NCI-H2029 treated with DMSO at 0.1 percent for 48 hours (cell line): ENCODE results near the gene HMG20B.

Experiments used
- DNase-seq: peaks from one replicate; lab custom pipeline; 2025; lab: John Stamatoyannopoulos, UW

HMG20B gene

DNA sequence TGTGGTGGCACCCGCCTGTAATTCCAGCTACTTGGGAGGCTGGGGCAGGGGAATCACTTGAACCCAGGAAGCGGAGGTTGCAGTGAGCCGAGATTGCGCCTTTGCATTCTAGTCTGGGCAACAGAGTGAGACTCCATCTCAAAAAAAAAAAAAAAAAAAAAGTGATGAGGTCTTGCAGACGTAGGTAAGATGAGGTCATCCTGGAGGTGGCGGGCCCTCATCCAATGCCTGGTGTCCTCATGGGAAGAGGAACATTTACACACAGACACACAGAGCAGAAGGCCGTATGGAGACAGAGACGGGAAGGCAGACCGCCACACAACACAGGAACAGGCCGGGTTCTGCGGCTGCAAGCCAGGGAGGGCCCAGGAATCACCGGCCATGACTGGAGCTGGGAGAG lies 49.5 kb downstream of the HMG20B start:
- no peak for DNase-seq

DNA sequence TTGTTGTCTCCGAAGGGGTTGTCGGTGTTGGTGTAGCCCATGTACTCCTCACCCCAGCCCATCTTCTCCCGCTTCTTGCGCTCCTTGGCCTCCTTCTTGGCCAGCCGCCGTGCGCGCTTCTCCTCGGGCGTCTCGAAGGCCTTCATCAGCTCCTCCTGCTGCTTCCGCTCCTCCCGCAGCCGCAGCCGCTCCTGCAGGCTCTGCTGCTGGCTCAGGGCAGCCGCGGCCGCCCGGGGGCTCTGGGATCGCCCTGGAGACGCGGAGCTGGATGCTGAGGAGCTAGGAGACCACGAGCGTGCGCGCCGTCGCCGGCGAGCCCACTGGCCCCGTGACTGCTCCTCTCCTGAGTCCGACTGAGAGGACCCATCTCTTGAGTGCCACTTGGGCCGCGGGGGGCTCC lies 51.0 kb downstream of the HMG20B start:
- no peak for DNase-seq

DNA sequence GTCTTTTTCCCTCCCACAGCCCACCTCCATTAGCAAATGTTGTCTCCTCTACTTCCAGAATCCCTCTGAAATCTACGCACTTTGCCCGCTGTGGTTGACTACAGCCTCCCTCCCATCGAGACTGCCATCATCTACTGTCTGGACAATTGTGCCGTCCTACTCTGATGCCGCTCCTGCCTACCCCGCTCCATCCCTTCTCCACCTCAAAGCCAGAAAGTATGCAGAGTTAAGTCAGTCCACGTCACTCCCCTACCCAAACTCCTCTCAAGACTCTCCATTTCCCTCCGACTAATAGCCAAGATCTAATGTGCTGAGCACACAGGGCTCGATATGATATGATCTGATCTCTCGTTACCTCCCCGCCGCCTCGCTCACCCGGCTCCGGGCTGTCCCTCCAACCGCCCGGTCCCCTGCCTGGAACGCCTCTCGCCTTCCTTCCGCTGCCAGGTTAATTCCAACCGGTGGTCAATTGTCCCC lies 53.3 kb downstream of the HMG20B start:
- no peak for DNase-seq

DNA sequence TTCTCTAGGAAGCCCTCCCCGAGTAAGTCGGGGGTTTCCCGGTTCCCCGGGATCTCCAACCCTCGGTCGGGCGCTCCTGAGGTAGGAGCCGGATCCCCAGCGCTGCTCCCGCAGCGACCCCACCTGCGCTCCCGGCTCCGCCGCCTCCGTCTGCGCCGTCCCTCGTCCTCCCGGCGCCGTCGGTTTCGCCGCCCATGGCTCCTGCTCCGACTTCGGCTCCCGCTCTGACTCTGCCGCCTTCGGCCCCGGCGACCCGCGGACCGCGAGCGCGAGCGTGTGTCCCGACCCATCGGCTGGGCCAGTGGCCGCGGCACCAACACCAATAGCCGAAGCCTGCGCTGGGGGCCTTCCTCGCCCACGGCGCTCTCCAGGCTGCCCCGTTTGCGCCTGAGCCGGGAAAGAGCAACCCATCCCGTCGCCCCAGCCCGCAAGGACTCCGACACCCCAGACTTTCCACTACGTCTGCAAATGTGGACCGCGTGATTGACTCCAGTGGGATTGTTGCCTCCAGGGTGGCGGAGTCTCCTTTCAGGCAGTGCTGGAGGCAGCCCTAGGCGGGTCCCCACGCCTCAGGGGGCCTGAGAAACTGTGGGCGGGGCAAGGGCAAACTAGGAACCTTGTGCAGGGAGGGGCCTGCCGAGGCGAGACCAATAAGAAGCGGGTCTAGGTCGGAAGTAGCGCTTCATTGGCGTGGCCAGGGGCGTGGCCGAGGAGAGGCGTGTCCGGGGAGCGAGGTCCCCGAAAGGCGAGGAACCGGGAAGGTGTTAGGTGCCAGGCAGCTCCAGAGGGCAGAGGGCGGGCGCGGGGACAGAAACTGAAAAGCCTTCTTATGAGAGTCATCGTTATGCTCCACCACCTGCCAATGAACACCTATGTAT lies 54.0 kb downstream of the HMG20B start, which contains the start of gene CACTIN:
Gene CACTIN (minus strand): TSS at position 318 of the 878 bp plus-strand sequence. CDS start 28 bp downstream, at position 290.
- peak; percentile 95 for DNase-seq

DNA sequence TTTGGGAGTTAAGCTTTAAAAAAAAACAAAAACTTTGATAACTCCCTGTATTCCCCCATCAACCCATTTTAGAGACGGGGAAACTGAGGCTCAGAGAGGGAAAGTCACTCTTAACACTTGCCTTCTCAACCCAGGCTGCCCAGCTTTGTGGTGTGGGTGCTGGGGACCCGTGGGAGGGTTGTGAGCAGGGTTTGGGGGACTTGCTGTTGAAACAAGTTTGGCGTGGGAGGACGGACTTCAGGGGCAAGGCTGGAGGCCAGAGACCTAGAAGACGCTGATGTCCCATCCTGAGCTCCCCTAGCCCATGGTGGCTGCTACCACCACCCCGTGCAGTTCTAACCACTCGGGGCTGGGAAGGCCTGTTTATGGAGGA lies 54.6 kb downstream of the HMG20B start:
- DNase-seq = no peak
